PFSK-1 (cell line): ENCODE data around the gene KCNK13.

Experiments
- POLR2AphosphoS5 ChIP-seq: IDR thresholded peaks from 2 replicates; pipeline ENCODE4 v1.6.1; 2012; ENCODE audit warnings: low read depth, mild to moderate bottlenecking, control low read depth, low read length, moderate library complexity
- TAF1 ChIP-seq: IDR thresholded peaks from 2 replicates; pipeline ENCODE4 v1.6.1; 2012; ENCODE audit warnings: low read length, control low read depth, borderline replicate concordance; ENCODE audit not compliant: insufficient read depth
- TF ChIP-seq, protein P1 (sequence below), 2 experiments: IDR thresholded peaks; 2 replicates each; pipeline versions ENCODE4 v1.6.1 to v1.8.0; 2011 to 2012; ENCODE audit warnings: low read depth in 2 of 2, low read length in 2 of 2, control low read depth in 1 of 2, inconsistent platforms in 1 of 2, mild to moderate bottlenecking in 1 of 2, moderate library complexity in 1 of 2; ENCODE audit not compliant: insufficient read depth in 1 of 2

DNA sequence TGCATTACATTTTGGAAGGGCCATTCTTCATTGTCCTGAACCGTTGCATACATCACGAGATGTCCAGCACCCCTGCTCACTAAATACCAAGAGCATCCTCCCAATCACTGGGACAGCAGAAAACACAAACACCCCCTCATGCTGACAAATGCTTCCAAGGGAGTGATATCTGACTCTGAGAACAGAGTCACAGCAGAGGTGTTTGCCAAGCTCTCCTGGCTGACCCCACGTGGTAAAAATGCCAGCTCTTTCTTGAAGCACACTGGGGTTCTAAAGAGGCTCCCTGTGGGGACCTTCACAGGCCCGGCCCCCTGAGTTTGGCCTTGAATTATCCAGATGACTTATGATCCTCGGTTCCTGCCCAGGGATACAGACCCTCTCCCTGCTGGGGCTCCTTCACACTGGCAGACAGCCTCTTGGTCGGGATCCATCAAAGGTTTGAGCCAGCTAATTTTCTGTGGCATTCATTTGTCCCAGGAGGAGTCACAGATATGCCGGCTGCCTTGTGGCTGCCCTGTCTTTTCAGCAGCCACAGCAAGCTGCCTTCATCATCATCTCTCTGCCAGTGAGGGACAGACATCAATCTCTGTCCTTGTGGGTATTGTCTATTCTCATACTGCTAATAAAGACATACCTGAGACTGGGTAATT, 151.4 kb downstream of the KCNK13 start:
- TF ChIP-seq TAF1 (no peak), POLR2AphosphoS5 (no peak)
- TF ChIP-seq, protein P1, sequence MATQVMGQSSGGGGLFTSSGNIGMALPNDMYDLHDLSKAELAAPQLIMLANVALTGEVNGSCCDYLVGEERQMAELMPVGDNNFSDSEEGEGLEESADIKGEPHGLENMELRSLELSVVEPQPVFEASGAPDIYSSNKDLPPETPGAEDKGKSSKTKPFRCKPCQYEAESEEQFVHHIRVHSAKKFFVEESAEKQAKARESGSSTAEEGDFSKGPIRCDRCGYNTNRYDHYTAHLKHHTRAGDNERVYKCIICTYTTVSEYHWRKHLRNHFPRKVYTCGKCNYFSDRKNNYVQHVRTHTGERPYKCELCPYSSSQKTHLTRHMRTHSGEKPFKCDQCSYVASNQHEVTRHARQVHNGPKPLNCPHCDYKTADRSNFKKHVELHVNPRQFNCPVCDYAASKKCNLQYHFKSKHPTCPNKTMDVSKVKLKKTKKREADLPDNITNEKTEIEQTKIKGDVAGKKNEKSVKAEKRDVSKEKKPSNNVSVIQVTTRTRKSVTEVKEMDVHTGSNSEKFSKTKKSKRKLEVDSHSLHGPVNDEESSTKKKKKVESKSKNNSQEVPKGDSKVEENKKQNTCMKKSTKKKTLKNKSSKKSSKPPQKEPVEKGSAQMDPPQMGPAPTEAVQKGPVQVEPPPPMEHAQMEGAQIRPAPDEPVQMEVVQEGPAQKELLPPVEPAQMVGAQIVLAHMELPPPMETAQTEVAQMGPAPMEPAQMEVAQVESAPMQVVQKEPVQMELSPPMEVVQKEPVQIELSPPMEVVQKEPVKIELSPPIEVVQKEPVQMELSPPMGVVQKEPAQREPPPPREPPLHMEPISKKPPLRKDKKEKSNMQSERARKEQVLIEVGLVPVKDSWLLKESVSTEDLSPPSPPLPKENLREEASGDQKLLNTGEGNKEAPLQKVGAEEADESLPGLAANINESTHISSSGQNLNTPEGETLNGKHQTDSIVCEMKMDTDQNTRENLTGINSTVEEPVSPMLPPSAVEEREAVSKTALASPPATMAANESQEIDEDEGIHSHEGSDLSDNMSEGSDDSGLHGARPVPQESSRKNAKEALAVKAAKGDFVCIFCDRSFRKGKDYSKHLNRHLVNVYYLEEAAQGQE (IDR thresholded peaks at IDR 0.05; ENCODE audit: insufficient read depth in 1 of 2, low read depth in 2 of 2, low read length in 2 of 2): no peak
